Gastrocnemius medialis (tissue), 4 donors: ENCODE data around the gene QPRT.

Source experiments
- CTCF ChIP-seq, 5 experiments: fragments of 450-650 bp in 3 of 5; fragments of 200-600 bp in 2 of 5; sonication (generic) in 2 of 5; IDR thresholded peaks in 4 of 5; conservative IDR thresholded peaks in 1 of 5; 1 replicate in 4 of 5; 2 replicates in 1 of 5; pipeline ENCODE4 v1.5.1; 2016 to 2019; ENCODE audit warnings: antibody characterized with exemption in 5 of 5, mild to moderate bottlenecking in 3 of 5, moderate library complexity in 3 of 5
- POLR2A ChIP-seq, 2 donors: fragments of 450-650 bp; IDR thresholded peaks; one replicate each; pipeline ENCODE4 v1.6.1; 2017; ENCODE audit warnings: antibody characterized with exemption in 2 of 2, mild to moderate bottlenecking in 2 of 2, moderate library complexity in 2 of 2

GRCh38 chr16:29668267-29668666 lies 10.7 kb upstream of the QPRT start:
- TF ChIP-seq CTCF (IDR thresholded peaks at IDR 0.05 in 4 of 5, conservative IDR thresholded peaks at IDR 0.05 in 1 of 5) (no peak), POLR2A (IDR thresholded peaks at IDR 0.05) (no peak)
